ENCODE measurements around the gene ARHGAP26. TPM values are rescaled to one million over a fixed set of nuclear protein-coding genes. Genes with fewer than 3 reads are reported as not detected.

ARHGAP26 gene
- total and polyA plus RNA-seq, 2 donors (not counting 3 experiments of a cell fraction or from before 2014, with no cell fraction given): 3.1 to 16.2 TPM

DNA sequence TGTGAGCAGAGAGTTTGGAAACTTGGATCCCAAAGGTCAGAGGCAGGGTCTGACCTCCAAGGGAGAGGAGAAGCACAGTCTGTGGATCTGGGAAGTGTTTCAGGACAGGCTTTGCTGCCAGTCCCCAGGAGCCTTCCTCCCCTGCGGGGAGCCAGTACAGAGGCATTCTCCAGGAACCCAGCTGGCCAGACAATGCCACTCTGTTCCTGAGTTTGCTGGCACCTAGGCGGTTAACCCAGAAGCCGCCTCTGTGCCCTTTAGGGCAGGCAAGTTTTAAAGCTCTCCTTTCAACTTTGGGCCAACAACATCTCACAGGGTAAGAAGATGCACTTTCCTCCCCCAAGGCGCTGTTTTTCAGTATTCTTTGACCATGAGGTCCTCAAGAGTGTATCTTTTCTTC is 47.3 kb upstream of the ARHGAP26 start:
- Histone ChIP-seq H3K36me3 (ENCODE audit: control insufficient read depth in 2 of 2, extremely low read depth in 1 of 2, insufficient read depth in 2 of 2, low read length in 2 of 2) (no peaks in the 10 kb centered on the region), H4K20me1 (replicated peaks; ENCODE audit: control insufficient read depth, extremely low read depth, insufficient read depth, low read length) (no peaks in the 10 kb centered on the region), H3K4me2 (ENCODE audit: insufficient read depth, low read length) (no peak overlapping the region), H3K27ac (ENCODE audit: insufficient read depth, low read depth, low read length) (no peak overlapping the region), H3K9me3 (replicated peaks; ENCODE audit: control insufficient read depth, insufficient read depth, low read length) (no peaks in the 10 kb centered on the region), H3K9ac (replicated peaks; ENCODE audit: extremely low read depth, insufficient read depth, low read length) (no peak overlapping the region), H3K4me3 (replicated peaks in 1 of 3; ENCODE audit: insufficient read depth in 1 of 3, low read depth in 1 of 3, low read length in 3 of 3) (no peak overlapping the region), H2AFZ (ENCODE audit: low read depth, low read length) (no peak overlapping the region), H3K79me2 (ENCODE audit: control insufficient read depth, insufficient read depth, low read length) (no peaks in the 10 kb centered on the region), H3K27me3 (ENCODE audit: control insufficient read depth in 2 of 2, insufficient read depth in 2 of 2, low read length in 2 of 2) (peaks cover 0 to 9% of the 10 kb centered on the region in 2 experiments), H3K9me1 (replicated peaks; ENCODE audit: control insufficient read depth, extremely low read depth, insufficient read depth, low read length) (no peaks in the 10 kb centered on the region), H3K4me1 (ENCODE audit: control insufficient read depth, extremely low read depth, insufficient read depth, low read length) (peaks cover 3% of the 10 kb centered on the region)
- intact Hi-C loops (cut with micrococcal nuclease): no loop called here
- POLR2A ChIA-PET: no interaction called here
- FAIRE-seq (no peak), DNase-seq (ENCODE audit: low read depth, low spot score) (no peak)
- CTCF ChIA-PET: interaction anchor here (0.5 to 15.2 kb wide), 9 partner anchors 10 to 236 kb away, joined by 3 to 1173 read pairs (median 6); partner anchors contain the start of gene ARHGAP26
- BruUV-seq (replicated peaks): no TSS peak
- dilution Hi-C loops (cut with MboI; ENCODE audit: extremely low pct_ligation_motif_present, low sequenced_read_pairs): loop anchor here (25.0 kb wide), 1 partner anchor 164 kb away; no protein-coding TSS in a partner anchor
- TF ChIP-seq POLR2A (IDR thresholded peaks at IDR 0.05; ENCODE audit: low read depth, low read length) (no peak), FOS (IDR thresholded peaks at IDR 0.05; ENCODE audit: borderline replicate concordance, insufficient read depth, low read length) (no peak), EZH2 (IDR thresholded peaks at IDR 0.05; ENCODE audit: borderline replicate concordance, low read depth, low read length, severe bottlenecking) (no peak), MAX (IDR thresholded peaks at IDR 0.05; ENCODE audit: insufficient read depth, insufficient read length) (no peak), JUN (IDR thresholded peaks at IDR 0.05; ENCODE audit: borderline replicate concordance, insufficient read depth, insufficient read length, low read depth) (no peak), GATA2 (IDR thresholded peaks at IDR 0.05; ENCODE audit: insufficient read depth, insufficient read length, low read depth, low read length) (no peak), MYC (IDR thresholded peaks at IDR 0.05; ENCODE audit: low read depth, low read length) (no peak)
- TF ChIP-seq, protein P1, sequence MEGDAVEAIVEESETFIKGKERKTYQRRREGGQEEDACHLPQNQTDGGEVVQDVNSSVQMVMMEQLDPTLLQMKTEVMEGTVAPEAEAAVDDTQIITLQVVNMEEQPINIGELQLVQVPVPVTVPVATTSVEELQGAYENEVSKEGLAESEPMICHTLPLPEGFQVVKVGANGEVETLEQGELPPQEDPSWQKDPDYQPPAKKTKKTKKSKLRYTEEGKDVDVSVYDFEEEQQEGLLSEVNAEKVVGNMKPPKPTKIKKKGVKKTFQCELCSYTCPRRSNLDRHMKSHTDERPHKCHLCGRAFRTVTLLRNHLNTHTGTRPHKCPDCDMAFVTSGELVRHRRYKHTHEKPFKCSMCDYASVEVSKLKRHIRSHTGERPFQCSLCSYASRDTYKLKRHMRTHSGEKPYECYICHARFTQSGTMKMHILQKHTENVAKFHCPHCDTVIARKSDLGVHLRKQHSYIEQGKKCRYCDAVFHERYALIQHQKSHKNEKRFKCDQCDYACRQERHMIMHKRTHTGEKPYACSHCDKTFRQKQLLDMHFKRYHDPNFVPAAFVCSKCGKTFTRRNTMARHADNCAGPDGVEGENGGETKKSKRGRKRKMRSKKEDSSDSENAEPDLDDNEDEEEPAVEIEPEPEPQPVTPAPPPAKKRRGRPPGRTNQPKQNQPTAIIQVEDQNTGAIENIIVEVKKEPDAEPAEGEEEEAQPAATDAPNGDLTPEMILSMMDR (IDR thresholded peaks at IDR 0.05; ENCODE audit: extremely low read depth in 1 of 2, insufficient read depth in 1 of 2, low read depth in 1 of 2, low read length in 2 of 2): no peak
